MV-4-11 (cell line): ENCODE data around the gene RNF168.
"Not testable (repeated sequence)": the region's sequence is repeated elsewhere in the genome, so short reads cannot be mapped to it uniquely, and the experiment has no call there.

Source experiments
- DNase-seq: peaks from one replicate; lab custom pipeline; 2025; lab: John Stamatoyannopoulos, UW

RNF168 gene

DNA sequence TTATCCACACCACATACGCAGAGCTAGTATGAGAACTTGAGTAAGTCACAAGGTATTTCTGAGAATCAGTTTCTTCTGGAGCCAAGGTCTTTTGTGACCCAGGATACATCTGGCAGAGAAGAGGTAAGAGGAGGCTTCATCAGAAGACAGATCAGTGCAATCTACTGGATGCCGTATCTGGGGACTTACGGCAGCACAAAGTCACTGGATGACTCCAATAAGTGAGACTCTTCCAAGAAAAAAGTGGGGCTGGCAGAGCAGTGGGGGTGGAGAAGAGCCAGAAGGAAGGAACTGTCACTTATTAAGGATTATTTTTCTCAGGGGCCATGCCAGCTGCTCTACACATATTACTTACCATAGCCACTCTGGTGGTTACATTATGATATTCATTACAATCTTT lies 39.8 kb downstream of the RNF168 start:
- DNase-seq: no peak

DNA sequence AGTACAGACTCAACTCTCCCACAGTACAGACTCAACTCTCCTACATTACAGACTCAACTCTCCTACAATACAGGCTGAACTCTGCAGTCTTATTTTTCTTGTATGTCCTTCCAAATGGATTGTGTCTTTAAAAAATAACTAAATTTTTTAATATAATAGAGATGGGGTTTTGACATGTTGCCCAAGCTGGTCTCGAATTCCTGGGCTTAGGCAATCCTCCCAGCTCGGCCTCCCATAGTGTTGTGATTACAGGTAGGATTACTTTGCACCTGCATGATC lies 40.2 kb downstream of the RNF168 start:
- DNase-seq: no peak

DNA sequence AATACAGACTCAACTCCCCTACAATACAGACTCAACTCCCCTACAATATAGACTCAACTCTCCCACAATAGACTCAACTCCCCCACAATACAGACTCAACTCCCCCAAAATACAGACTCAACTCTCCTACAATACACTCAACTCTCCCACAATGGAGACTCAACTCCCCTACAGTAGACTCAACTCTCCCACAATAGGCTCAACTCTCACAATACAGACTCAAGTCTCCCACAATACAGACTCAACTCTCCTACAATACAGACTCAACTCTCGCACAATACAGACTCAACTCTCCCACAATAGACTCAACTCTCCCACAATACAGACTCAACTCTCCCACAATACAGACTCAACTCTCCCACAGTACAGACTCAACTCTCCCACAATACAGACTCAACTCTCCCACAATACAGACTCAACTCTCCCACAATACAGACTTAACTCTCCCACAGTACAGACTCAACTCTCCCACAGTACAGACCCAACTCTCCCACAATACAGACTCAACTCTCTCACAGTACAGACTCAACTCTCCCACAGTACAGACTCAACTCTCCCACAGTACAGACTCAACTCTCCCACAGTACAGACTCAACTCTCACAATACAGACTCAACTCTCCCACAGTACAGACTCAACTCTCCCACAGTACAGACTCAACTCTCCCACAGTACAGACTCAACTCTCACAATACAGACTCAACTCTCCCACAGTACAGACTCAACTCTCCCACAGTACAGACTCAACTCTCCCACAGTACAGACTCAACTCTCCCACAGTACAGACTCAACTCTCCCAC lies 40.7 kb downstream of the RNF168 start:
- not testable (repeated sequence) for DNase-seq

DNA sequence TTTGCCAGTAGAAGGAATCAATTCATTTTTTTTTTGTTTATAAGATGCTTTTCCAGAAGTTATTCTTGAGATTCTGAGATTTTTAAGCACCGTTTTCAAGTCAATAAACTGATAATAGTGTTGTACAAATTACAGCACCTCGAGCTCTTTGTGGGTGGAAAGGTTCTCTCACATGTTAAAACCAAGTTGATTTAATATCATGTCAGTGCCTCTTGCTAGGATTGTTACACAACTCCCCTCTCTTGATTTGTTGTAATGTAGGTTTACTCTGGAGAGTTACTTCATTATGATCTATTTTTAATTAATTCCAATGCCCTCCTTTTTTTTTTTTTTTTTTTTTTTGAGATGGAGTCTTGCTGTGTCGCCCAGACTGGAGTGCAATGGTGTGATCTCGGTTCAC lies 45.5 kb downstream of the RNF168 start:
- DNase-seq: peak; percentile 54

DNA sequence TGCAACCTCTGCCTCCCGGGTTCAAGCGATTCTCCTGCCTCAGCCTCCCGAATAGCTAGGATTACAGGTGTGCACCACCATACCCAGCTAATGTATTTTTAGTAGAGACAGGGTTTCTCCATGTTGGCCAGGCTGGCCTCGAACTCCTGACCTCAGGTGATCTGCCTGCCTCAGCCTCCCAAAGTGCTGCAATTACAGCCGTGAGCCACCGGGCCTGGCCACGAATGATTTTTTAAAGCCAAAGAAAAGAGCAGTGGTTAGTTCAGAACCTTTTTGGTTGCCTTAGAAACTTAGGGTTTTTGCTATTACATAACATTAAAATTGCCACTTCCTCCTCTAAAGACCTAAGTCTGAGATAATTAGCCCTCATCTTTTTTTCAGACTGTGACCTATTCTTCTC lies 46.1 kb downstream of the RNF168 start:
- peak; percentile 90 for DNase-seq

DNA sequence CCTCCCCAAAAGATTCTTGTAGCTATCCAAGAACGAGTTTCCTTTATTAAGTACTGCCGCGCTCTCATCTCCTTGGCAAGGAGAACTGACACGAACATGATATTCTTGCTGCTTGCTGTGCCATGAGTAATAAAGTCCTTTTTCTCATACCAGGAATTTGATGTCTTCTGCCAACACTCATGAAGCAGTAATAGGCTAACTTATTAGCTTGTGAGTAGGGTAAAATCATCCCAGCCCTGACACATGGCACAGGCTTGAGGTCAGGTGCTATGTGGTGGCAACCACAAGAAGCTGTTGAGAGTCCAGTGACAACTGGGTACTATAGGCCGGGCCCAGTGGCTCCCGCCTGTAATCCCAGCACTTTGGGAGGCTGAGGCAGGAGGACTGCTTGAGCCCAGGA lies 48.6 kb downstream of the RNF168 start:
- no peak for DNase-seq

DNA sequence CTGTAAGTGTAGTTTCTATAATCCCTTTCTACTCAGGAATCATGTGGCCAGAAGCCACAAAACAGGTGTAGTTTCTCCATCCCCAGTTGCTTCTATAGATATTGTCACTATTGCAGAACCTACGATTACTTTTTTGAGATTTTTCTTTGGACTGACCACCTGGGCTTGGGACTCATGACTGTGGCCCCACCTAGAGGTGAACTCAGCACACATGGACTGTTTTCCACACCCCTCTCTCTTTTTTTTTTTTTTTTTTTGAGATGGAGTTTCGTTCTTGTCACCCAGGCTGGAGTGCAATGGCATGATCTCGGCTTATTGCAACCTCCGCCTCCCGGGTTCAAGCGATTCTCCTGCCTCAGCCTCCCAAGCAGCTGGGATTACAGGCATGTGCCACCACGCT lies 58.2 kb downstream of the RNF168 start:
- DNase-seq: not testable (repeated sequence)

DNA sequence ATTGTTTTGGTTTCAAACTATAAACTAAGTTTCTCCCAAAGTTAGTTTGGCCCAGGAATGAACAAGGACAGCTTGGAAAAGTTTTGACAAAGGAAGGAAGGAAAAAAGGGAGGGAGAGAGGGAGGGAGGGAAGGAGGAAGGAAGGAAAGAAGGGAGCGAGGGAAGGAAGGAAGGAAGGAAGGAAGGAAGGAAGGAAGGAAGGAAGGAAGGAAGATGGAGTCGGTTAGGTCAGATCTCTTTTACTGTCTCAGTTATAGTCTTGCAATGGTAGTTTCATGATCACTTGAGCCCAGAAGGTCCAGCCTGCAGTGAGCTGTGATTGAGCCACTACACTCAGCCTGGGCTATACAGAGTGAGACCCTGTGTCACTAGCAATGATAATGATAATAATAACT lies 59.1 kb downstream of the RNF168 start:
- DNase-seq: no peak

DNA sequence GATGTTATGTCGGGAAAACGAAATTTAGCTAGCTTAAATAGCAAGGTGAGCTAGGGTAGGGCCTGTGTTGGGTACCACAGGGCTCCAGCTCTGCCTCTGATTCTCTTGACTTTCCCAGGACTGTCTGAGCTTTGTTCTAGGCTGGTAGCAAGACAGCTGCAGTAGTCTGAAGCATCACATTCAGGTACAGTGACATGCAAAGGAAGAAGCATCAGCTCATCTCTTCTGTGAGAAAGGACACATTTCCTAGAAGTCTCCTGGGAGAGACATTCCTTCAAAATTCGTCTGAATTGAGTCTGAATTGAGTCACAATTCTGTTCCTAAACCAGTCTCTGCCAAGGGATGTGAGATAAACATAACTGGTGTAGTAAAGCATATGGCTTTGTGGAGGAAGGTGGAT lies 62.9 kb downstream of the RNF168 start:
- DNase-seq: no peak

DNA sequence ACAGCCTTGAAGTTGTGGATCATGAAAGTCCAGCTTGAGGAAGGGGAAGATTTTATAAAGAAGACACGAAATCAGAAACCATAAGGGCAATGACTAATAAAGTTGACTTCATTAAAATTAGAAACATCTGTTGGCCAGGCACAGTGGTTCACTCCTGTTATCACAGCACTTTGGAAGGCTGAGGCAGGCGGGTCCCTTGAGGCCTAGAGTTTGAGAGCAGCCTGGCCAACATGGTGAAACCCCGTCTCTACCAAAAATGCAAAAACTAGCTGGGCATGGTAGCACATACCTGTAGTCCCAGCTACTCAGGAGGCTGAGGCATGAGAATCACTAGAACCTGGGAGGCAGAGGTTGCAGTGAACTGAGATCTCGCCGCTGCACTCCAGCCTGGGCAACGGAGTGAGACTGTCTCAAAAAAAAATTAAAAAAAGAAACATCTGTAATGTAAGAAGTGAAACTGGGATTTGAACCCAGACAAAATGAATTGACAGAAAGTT lies 63.5 kb downstream of the RNF168 start:
- no peak for DNase-seq

DNA sequence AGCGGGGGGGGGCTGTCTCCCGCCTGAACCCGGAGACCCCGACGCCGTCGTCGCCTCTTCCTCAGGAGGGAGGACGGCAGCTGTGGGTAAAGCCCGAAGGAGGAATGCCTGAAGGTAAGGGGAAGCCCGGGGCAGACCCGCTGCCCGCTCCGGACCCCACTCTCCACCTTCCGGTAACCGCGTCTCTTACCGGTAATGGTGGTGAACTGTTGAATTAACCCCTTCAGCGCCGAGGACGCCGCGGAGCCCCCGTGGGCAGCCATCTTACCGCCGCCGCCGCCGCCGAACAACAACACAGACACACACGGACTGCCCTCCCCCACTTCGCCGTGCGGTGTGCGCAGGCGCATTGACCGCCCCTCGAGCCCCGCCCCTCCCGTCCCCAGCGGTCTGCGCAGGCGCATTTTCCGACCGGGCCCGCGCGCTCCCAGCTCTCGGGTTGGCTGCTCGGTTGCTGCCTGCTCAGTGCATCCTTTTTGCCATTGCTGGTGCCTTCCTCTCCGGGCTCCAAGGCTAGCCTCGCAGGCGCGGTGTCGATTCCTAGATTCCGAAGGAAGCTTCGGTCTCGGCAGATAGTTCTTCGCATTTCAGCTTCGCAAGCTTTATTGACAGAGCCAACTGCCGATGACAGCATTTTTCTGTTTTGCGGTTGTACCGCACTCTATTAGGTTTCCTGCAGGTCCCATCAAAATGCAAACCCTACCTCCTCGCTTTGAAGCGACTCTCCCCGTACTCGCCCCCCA lies 71.3 kb downstream of the RNF168 start, which contains the start of gene UBXN7:
Gene UBXN7 (minus strand): TSS at position 291 of the 743 bp plus-strand sequence. CDS start 28 bp downstream, at position 263.
- DNase-seq: peak; percentile 85

DNA sequence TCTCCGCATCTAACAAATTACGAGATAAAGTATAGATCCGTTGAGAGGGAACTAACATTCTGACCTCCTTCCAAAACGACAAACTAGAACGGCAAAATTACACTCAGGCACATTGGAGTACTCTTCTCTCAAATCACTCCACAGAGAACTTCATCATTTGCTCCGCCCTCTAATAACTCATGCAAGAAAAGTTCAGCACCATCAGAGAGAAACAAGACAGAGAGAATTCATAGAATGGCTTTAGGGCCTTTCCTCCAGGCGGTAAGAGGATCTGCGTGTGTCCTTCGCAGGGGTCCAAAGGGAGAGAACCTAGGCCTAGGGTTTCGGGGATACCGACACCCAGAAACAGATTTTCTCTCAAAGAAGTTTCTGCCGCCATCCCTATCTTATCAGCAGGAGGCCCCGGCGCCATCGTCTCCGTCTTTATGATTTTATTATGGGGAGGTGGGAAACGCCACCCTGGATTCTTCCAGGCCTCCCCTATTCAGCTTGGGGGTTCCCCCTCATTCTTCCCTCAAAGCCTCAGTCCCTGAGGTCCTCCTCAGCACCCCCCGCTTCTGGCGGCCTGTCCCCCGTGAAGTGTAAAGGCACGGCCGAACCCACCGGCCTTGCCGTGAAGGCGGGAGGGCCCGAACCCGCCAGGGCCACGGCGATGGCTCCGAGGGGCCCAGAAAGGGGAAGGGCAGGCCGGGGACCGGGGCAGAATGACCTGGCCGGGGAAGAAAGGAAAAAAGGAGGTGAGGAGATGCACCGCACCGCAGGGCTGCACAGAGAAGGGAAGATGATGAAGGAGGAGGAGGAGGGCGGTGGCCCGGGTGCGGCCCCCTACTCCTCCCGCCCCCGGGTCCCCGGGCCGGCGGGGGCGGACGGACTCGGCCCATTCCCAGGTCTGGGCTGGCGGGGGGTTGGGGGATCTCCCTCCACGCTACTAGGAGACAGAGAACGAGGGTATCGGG lies 72.1 kb downstream of the RNF168 start:
- DNase-seq: peak; percentile 28

DNA sequence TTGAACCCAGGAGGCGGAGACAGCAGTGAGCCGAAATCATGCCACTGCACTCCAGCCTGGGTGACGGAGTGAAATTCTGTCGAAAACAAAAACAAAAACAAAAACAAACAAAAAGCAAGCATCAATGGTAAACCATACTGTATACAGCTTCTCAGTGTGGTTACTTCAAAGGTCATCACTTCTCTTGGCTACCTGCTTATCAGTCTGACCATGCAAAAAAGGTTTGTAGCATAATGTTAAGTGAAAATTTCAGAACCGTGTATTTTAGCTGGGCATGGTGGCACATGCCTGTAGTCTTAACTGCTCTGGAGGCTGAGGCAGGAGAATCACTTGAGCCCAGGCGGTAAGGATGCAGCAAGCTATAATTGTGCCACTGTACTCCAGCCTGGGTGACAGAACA lies 75.5 kb downstream of the RNF168 start:
- no peak for DNase-seq

DNA sequence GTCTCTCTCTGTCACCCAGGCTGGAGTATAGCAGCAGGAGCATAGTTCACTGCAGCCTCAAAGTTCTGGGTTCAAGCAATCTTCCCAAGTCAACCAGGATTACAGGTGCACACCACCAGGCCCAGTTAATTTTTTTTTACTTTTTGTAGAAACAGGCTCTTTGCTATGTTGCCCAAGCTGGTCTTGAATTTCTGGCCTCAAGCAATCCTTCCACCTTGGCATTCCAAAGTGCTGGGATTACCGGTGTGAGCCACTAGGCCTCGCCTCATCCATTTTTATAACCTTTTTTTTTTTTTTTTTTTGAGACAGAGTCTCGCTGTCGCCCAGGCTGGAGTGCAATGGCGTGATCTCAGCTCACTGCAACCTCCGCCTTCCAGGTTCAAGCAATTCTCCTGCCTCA lies 79.1 kb downstream of the RNF168 start:
- not testable (repeated sequence) for DNase-seq

DNA sequence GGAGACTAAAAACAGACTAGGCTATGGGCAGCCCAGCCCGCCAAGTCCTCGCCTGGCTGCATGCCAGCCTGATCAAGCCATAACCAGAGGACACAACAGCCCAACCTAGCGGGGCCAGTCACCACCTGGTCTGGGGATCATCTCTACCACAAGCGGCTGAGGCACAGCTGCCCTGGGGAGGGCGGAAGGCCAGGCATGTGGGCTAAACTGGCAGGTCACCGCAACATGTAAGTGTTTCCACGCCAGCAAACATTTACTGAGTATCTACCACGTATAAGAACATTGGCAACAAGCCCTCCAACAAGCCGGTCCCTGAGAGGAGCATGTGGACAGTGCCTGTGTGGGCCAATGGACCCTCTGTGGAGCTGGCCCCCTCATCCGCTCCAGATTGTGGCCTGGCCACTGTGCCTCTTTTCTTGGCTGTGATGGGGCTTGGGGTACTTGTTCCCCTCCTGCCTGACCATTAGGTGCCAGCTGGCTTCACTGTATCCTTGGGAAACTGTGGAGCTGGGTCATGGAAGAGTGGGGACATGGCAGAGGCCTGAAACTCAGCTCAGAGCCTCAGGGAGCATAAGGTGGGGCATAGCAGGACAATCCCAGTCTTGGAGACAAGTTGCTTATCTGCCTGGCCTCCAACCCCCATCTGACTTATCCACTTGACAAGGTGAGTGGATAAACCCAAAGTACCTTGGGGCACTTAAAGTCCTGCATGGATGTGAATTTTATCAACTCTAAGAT lies 80.4 kb downstream of the RNF168 start:
- peak; percentile 64 for DNase-seq

DNA sequence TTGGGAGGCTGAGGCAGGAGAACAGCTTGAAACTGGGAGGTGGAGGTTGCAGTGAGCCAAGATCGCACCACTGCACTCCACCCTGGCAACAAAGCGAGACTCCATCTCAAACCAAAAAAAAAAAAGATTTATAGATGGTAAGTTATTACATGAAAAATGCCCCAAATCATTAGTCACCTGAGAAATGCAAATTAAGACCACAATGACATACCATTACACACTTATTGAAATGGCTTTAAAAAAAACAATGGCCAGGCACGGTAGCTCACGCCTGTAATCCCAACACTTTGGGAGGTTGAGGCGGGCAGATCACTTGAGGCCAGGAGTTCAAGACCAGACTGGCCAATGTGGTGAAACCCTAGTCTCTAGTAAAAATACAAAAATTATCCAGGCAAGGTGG lies 81.9 kb downstream of the RNF168 start:
- not testable (repeated sequence) for DNase-seq

DNA sequence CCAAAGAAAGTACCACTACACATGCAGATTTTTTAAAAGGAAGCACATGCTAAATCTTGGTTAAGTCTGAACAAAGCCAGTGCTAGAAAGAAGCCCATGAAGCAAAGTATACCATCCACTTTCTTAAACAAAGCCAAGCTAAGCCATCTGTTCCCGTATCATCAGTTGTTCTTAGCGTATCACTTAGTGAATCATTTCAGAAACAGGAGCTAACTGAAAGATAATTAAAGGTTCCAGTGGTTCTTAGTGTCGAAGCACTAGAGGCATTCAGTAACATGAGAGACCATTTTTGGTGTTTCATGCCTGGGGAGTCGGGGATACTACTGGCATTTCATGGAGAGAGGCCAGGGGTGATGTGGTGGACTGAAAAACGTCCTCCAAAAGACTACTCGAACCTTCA lies 84.2 kb downstream of the RNF168 start:
- DNase-seq: no peak
